IMR-90 (cell line): ENCODE data around the gene RHO. TPM values are rescaled to one million over a fixed set of nuclear protein-coding genes. Genes with fewer than 3 reads are reported as not detected.
A peak's percentile ranks its signal among the peaks of the same experiment; 100 is the strongest.

Source experiments
- ATAC-seq: fragments of 200-7000 bp; cut with Tn5 transposase; 2 replicates; pipeline ENCODE4 v1.9.1; 2020; ENCODE audit warnings: low read depth, mild to moderate bottlenecking, moderate library complexity
- BruUV-seq: library from RNA; stranded (reverse); fragments of 400-500 nt; replicated peaks from 2 replicates; lab custom pipeline; 2021; lab: Mats Ljungman, UMichigan
- CTCF ChIA-PET: fragments of 300-600 bp; formaldehyde crosslinking; extraction: SDS; loops from one replicate; lab custom pipeline; 2021; ENCODE audit warnings: antibody characterized with exemption; lab: Yijun Ruan, JAX
- POLR2A ChIA-PET: fragments of 300-600 bp; sonication (Branson Sonifier 250); formaldehyde crosslinking; loops from one replicate; lab custom pipeline; 2022; ENCODE audit warnings: antibody characterized with exemption; ENCODE audit not compliant: unreplicated experiment; lab: Charles Lee
- DNase-seq: peaks from one replicate; pipeline ENCODE4 v3.0.0; 2013
- H2AFZ ChIP-seq: replicated peaks from 2 replicates; pipeline ENCODE3; 2013; ENCODE audit warnings: low read length, mild to moderate bottlenecking; ENCODE audit not compliant: poor library complexity
- H2AK5ac ChIP-seq: 2 replicates; pipeline ENCODE4 v1.6.1; 2013; ENCODE audit warnings: low read depth, low read length, inconsistent platforms
- H2AK9ac ChIP-seq: replicated peaks from 2 replicates; pipeline ENCODE3; 2013; ENCODE audit warnings: mild to moderate bottlenecking, low read depth, low read length, moderate library complexity; ENCODE audit not compliant: poor library complexity
- H2BK120ac ChIP-seq: 2 replicates; pipeline ENCODE4 v1.6.1; 2013; ENCODE audit warnings: low read depth, low read length, inconsistent platforms
- H2BK15ac ChIP-seq: 3 replicates; pipeline ENCODE4 v1.6.1; 2013; ENCODE audit warnings: low read depth, low read length, inconsistent platforms
- H2BK20ac ChIP-seq: 2 replicates; pipeline ENCODE4 v1.6.1; 2013; ENCODE audit warnings: low read depth, mild to moderate bottlenecking, inconsistent platforms, low read length, moderate library complexity
- H2BK5ac ChIP-seq: 2 replicates; pipeline ENCODE4 v1.6.1; 2013; ENCODE audit warnings: mild to moderate bottlenecking, low read depth, low read length, inconsistent platforms; ENCODE audit not compliant: poor library complexity, severe bottlenecking
- H3K14ac ChIP-seq: replicated peaks from 2 replicates; pipeline ENCODE4 v1.6.1; 2013; ENCODE audit warnings: low read depth, low read length, inconsistent platforms
- H3K18ac ChIP-seq: 2 replicates; pipeline ENCODE4 v1.6.1; 2013; ENCODE audit warnings: low read depth, low read length, control low read depth
- H3K23ac ChIP-seq: 2 replicates; pipeline ENCODE4 v1.6.1; 2013; ENCODE audit warnings: low read depth, low read length, inconsistent platforms
- H3K27ac ChIP-seq: 2 replicates; pipeline ENCODE4 v1.5.1; 2013; ENCODE audit warnings: mild to moderate bottlenecking, control low read depth, low read length; ENCODE audit not compliant: insufficient read depth
- H3K27me3 ChIP-seq: 2 replicates; pipeline ENCODE4 v1.6.1; 2013; ENCODE audit warnings: low read length; ENCODE audit not compliant: control insufficient read depth, insufficient read depth
- H3K36me3 ChIP-seq: 2 replicates; pipeline ENCODE4 v1.6.1; 2013; ENCODE audit warnings: low read length, mixed read lengths; ENCODE audit not compliant: control insufficient read depth, insufficient read depth
- H3K4ac ChIP-seq: 2 replicates; pipeline ENCODE4 v1.6.1; 2013; ENCODE audit warnings: low read depth, low read length, inconsistent platforms
- H3K4me1 ChIP-seq: 2 replicates; pipeline ENCODE4 v1.6.1; 2013; ENCODE audit warnings: low read length, mixed read lengths; ENCODE audit not compliant: control insufficient read depth, insufficient read depth
- H3K4me2 ChIP-seq: 2 replicates; pipeline ENCODE4 v1.6.1; 2013; ENCODE audit warnings: low read depth, mild to moderate bottlenecking, control low read depth, low read length, moderate library complexity
- H3K4me3 ChIP-seq: 2 replicates; pipeline ENCODE4 v1.5.1; 2013; ENCODE audit warnings: low read depth, mild to moderate bottlenecking, control low read depth, low read length, moderate library complexity; ENCODE audit not compliant: insufficient read depth
- H3K56ac ChIP-seq: 2 replicates; pipeline ENCODE4 v1.6.1; 2013; ENCODE audit warnings: low read length, inconsistent platforms; ENCODE audit not compliant: insufficient read depth; ENCODE audit errors: extremely low read depth
- H3K79me1 ChIP-seq, 2 experiments: 2 replicates each; pipeline ENCODE4 v1.6.1; 2013; ENCODE audit warnings: low read length in 2 of 2, inconsistent platforms in 1 of 2, low read depth in 1 of 2
- H3K9ac ChIP-seq: 2 replicates; pipeline ENCODE4 v1.6.1; 2013; ENCODE audit warnings: low read depth, low read length, control low read depth
- H3K9me1 ChIP-seq: 2 replicates; pipeline ENCODE4 v1.6.1; 2013; ENCODE audit warnings: low read length, inconsistent platforms; ENCODE audit not compliant: insufficient read depth
- H3K9me3 ChIP-seq: 2 replicates; pipeline ENCODE4 v1.6.1; 2013; ENCODE audit warnings: low read length; ENCODE audit not compliant: control insufficient read depth, insufficient read depth
- H4K20me1 ChIP-seq: 2 replicates; pipeline ENCODE4 v1.6.1; 2013; ENCODE audit warnings: low read length, inconsistent platforms; ENCODE audit not compliant: insufficient read depth
- H4K5ac ChIP-seq: 2 replicates; pipeline ENCODE4 v1.6.1; 2013; ENCODE audit warnings: mild to moderate bottlenecking, low read depth, low read length, control low read depth
- H4K8ac ChIP-seq, 2 experiments: 2 replicates each; pipeline ENCODE4 v1.6.1; 2013; ENCODE audit warnings: low read depth in 2 of 2, low read length in 2 of 2, control low read depth in 1 of 2, inconsistent platforms in 1 of 2
- H4K91ac ChIP-seq: 2 replicates; pipeline ENCODE4 v1.6.1; 2013; ENCODE audit warnings: low read depth, low read length, inconsistent platforms; ENCODE audit not compliant: insufficient read depth
- BHLHE40 ChIP-seq: fragments of 150-350 bp; IDR thresholded peaks from 2 replicates; pipeline ENCODE4 v1.6.1; 2016; ENCODE audit warnings: mild to moderate bottlenecking, low read depth, low read length
- CEBPB ChIP-seq: IDR thresholded peaks from 2 replicates; pipeline ENCODE4 v1.6.1; 2012; ENCODE audit warnings: low read depth, low read length, improper control_type of control experiment
- CHD1 ChIP-seq: IDR thresholded peaks from 2 replicates; pipeline ENCODE4 v1.6.1; 2012; ENCODE audit warnings: low read depth, low read length, improper control_type of control experiment
- CTCF ChIP-seq: conservative IDR thresholded peaks from 2 replicates; pipeline ENCODE4 v1.5.1; 2012; ENCODE audit warnings: mild to moderate bottlenecking, low read depth, low read length, improper control_type of control experiment
- FOS ChIP-seq: fragments of 150-350 bp; IDR thresholded peaks from 2 replicates; pipeline ENCODE4 v1.6.1; 2016; ENCODE audit warnings: low read depth, low read length
- MAFK ChIP-seq: IDR thresholded peaks from 2 replicates; pipeline ENCODE4 v1.6.1; 2012; ENCODE audit warnings: low read depth, low read length, improper control_type of control experiment
- NFE2L2 ChIP-seq: fragments of 150-350 bp; IDR thresholded peaks from 2 replicates; pipeline ENCODE4 v1.6.1; 2016; ENCODE audit warnings: low read depth, mild to moderate bottlenecking, low read length
- RAD21 ChIP-seq: IDR thresholded peaks from 2 replicates; pipeline ENCODE4 v1.6.1; 2012; ENCODE audit warnings: low read length, improper control_type of control experiment
- RCOR1 ChIP-seq: IDR thresholded peaks from 2 replicates; pipeline ENCODE4 v1.6.1; 2012; ENCODE audit warnings: mild to moderate bottlenecking, low read length, improper control_type of control experiment; ENCODE audit not compliant: insufficient replicate concordance
- RFX5 ChIP-seq: IDR thresholded peaks from 2 replicates; pipeline ENCODE4 v1.8.0; 2012; ENCODE audit warnings: low read depth, mild to moderate bottlenecking, low read length, moderate library complexity
- USF2 ChIP-seq: fragments of 150-350 bp; IDR thresholded peaks from 2 replicates; pipeline ENCODE4 v1.6.1; 2017; ENCODE audit warnings: mild to moderate bottlenecking, antibody characterized with exemption, low read length, low read depth
- WGBS, 2 experiments: methylation state at CpG; one replicate each; pipeline versions ENCODE4 v1.1.5 to v1.1.7; 2013; ENCODE audit warnings: missing lambda C conversion rate in 2 of 2; ENCODE audit not compliant: insufficient read length in 1 of 2; ENCODE audit errors: extremely low coverage in 2 of 2; 5-methylcytosine and 5-hydroxymethylcytosine counted together
- dilution Hi-C: fragments of 300-500 bp; cut with HindIII; formaldehyde crosslinking; loops from one replicate; pipeline ENCODE4 v1.14.3; 2018; ENCODE audit warnings: low sequenced_read_pairs; ENCODE audit not compliant: unreplicated experiment
- in situ Hi-C: fragments of 300-500 bp; cut with MboI; formaldehyde crosslinking; loops from 3 replicates; pipeline ENCODE4 v1.14.3; 2019; ENCODE audit warnings: low sequenced_read_pairs, inconsistent platforms, mixed read lengths
- intact Hi-C: fragments of 100-400 bp; cut with micrococcal nuclease; formaldehyde crosslinking; loops from 2 replicates; pipeline ENCODE4 v1.10.0; 2022
- polyA plus RNA-seq, 3 experiments: library from polyadenylated mRNA; depleted of rRNA; stranded (reverse); fragments of >200 nt; gene quantifications; 2 replicates each; pipeline ENCODE4 v1.2.3, GENCODE V29; 2012; ENCODE audit warnings: low replicate concordance in 1 of 3
- total RNA-seq: library from RNA; depleted of rRNA; stranded (reverse); fragments of >200 nt; gene quantifications from 2 replicates; pipeline ENCODE4 v1.2.3, GENCODE V29; 2012

RHO gene
- total and polyA plus RNA-seq, 2 of the 4 experiments (the other 2 are of a cell fraction), result not detected

GRCh38 chr3:129556890-129557547 is 28.6 kb downstream of the RHO start:
- peak overlapping the region; percentile 87; the same call in 1 of the 2 replicates for H2AK5ac ChIP-seq
- H3K4me3 ChIP-seq, result no peak overlapping the region
- H3K56ac ChIP-seq, result no peak overlapping the region
- ATAC-seq, result no peak
- no peak overlapping the region for H4K5ac ChIP-seq
- H2BK20ac ChIP-seq, result no peak overlapping the region
- WGBS, 2 experiments, result 75% methylated on average over 10 of the region's 31 CpGs; no CpG with 5 or more reads in 1 of the 2 experiments
- H3K18ac ChIP-seq, result no peak overlapping the region
- H2AK9ac ChIP-seq, result no peak overlapping the region
- dilution Hi-C loops, result no loop called here
- peaks cover 13 to 41% of the 10 kb centered on the region in 2 experiments; a peak in 3 of 4 replicates for H3K79me1 ChIP-seq
- no peak overlapping the region for H3K9ac ChIP-seq
- intact Hi-C loops, result no loop called here
- no peak overlapping the region for H2AFZ ChIP-seq
- no peak overlapping the region for H2BK15ac ChIP-seq
- H3K23ac ChIP-seq, result no peak overlapping the region
- ChIA-PET CTCF (no interaction called here), POLR2A (no interaction called here)
- in situ Hi-C loops, result no loop called here
- no peaks in the 10 kb centered on the region for H4K20me1 ChIP-seq
- H3K14ac ChIP-seq, result no peak overlapping the region
- H3K27ac ChIP-seq, result no peak overlapping the region
- no peak for TF ChIP-seq MAFK
- TF ChIP-seq CHD1, result no peak
- TF ChIP-seq NFE2L2, result no peak
- no peak for TF ChIP-seq CTCF
- TF ChIP-seq CEBPB, result no peak
- TF ChIP-seq RCOR1, result no peak
- TF ChIP-seq FOS, result no peak
- TF ChIP-seq RAD21, result no peak
- TF ChIP-seq RFX5, result no peak
- TF ChIP-seq USF2, result no peak
- TF ChIP-seq BHLHE40, result no peak
- no peaks in the 10 kb centered on the region for H3K9me3 ChIP-seq
- peaks cover 32% of the 10 kb centered on the region for H3K36me3 ChIP-seq
- peak overlapping the region in 1 of 2 experiments; percentile 20; a peak in 1 of 4 replicates for H4K8ac ChIP-seq
- H2BK120ac ChIP-seq, result peak overlapping the region; percentile 47; the same call in 1 of the 2 replicates
- H3K9me1 ChIP-seq, result peaks cover 21% of the 10 kb centered on the region
- no peak overlapping the region for H2BK5ac ChIP-seq
- peaks cover 37% of the 10 kb centered on the region for H3K4me1 ChIP-seq
- DNase-seq, result no peak
- H3K4ac ChIP-seq, result peak overlapping the region; percentile 98; the same call in 1 of the 2 replicates
- no peaks in the 10 kb centered on the region for H3K27me3 ChIP-seq
- no peak overlapping the region for H3K4me2 ChIP-seq
- no peak overlapping the region for H4K91ac ChIP-seq
- no TSS peak for BruUV-seq
